A673 (cell line): ENCODE measurements around the gene KIF17.

Source experiments
- CTCF ChIP-seq: fragments of 300-800, 200-600 bp; sonication (generic); conservative IDR thresholded peaks from 2 replicates; pipeline ENCODE4 v1.5.1; 2017; ENCODE audit warnings: low read depth, mild to moderate bottlenecking, antibody characterized with exemption, low read length, moderate library complexity, mixed read lengths
- EZH2 ChIP-seq: fragments of 200-600 bp; sonication (generic); IDR thresholded peaks from 2 replicates; pipeline ENCODE4 v1.6.1; 2017; ENCODE audit warnings: borderline replicate concordance, low read depth, mild to moderate bottlenecking, mixed read lengths, antibody characterized with exemption, low read length; ENCODE audit not compliant: poor library complexity, severe bottlenecking

GRCh38 chr1:20710469-20711284, 7.1 kb downstream of the KIF17 start:
- no peak for TF ChIP-seq CTCF
- TF ChIP-seq EZH2 = no peak
